Upper lobe of right lung (tissue), 1 donor: ENCODE data around the gene MRPS11. TPM values are rescaled to one million over a fixed set of nuclear protein-coding genes. Genes with fewer than 3 reads are reported as not detected.

Source experiments
- ATAC-seq: fragments of 200-7000 bp; cut with Tn5 transposase; one replicate; pipeline ENCODE4 v1.9.1; 2020; ENCODE audit warnings: mild to moderate bottlenecking, moderate library complexity
- DNase-seq: peaks from one replicate; pipeline ENCODE4 v3.0.0-alpha.2; 2020
- H3K27ac ChIP-seq: fragments of 200-600 bp; one replicate; pipeline ENCODE4 v1.8.0; 2022
- H3K27me3 ChIP-seq: fragments of 200-600 bp; one replicate; pipeline ENCODE4 v1.8.0; 2022; ENCODE audit warnings: mild to moderate bottlenecking
- H3K36me3 ChIP-seq: fragments of 200-600 bp; one replicate; pipeline ENCODE4 v1.8.0; 2022
- H3K4me1 ChIP-seq: fragments of 200-600 bp; one replicate; pipeline ENCODE4 v1.8.0; 2022
- H3K4me3 ChIP-seq: fragments of 200-600 bp; one replicate; pipeline ENCODE4 v1.8.0; 2022; ENCODE audit warnings: mild to moderate bottlenecking
- H3K9me3 ChIP-seq: fragments of 200-600 bp; one replicate; pipeline ENCODE4 v1.8.0; 2022
- CTCF ChIP-seq: fragments of 200-600 bp; IDR thresholded peaks from one replicate; pipeline ENCODE4 v1.8.0; 2022; ENCODE audit warnings: antibody characterized with exemption
- intact Hi-C: fragments of 100-400 bp; cut with DNase I; formaldehyde crosslinking; loops from one replicate; pipeline ENCODE4 v1.11.0; 2022
- total RNA-seq: library from RNA; stranded (reverse); fragmentation: NEBNext Ultra II Directional; extraction: Animal tissue kit (Norgen Biotek cat#: 25700); gene quantifications from one replicate; pipeline ENCODE4 v1.2.1, GENCODE V29; 2021
- donor health status: DM: no; HTN: yes; CAD: no; lungs with severe emphysema.

The MRPS11 gene
- total RNA-seq, 1 donor from 2014 or later, result 33.7 TPM

- intact Hi-C loops, result no loop called here
- no peak overlapping the region for H3K27ac ChIP-seq
- no peak for TF ChIP-seq CTCF
- DNase-seq, result no peak
- peaks cover 21% of the 10 kb centered on the region for H3K36me3 ChIP-seq
- H3K9me3 ChIP-seq, result no peaks in the 10 kb centered on the region
- H3K27me3 ChIP-seq, result no peaks in the 10 kb centered on the region
- H3K4me3 ChIP-seq, result no peak overlapping the region
- ATAC-seq, result no peak
- no peaks in the 10 kb centered on the region for H3K4me1 ChIP-seq
These were observed 13.5 kb downstream of the MRPS11 start for GRCh38 chr15:88480981-88481380.

GRCh38 chr15:88482263-88482662, 14.8 kb downstream of the MRPS11 start:
- TF ChIP-seq CTCF, result no peak
- H3K4me3 ChIP-seq, result no peak overlapping the region
- peaks cover 18% of the 10 kb centered on the region for H3K36me3 ChIP-seq
- intact Hi-C loops, result no loop called here
- H3K27me3 ChIP-seq, result no peaks in the 10 kb centered on the region
- ATAC-seq (no peak), DNase-seq (no peak)
- H3K4me1 ChIP-seq, result no peaks in the 10 kb centered on the region
- H3K27ac ChIP-seq, result no peak overlapping the region
- H3K9me3 ChIP-seq, result no peaks in the 10 kb centered on the region

GRCh38 chr15:88484682-88485331, 17.3 kb downstream of the MRPS11 start:
- Histone ChIP-seq H3K4me3 (no peak overlapping the region), H3K27ac (no peak overlapping the region), H3K9me3 (no peaks in the 10 kb centered on the region), H3K36me3 (no peaks in the 10 kb centered on the region), H3K4me1 (no peaks in the 10 kb centered on the region), H3K27me3 (no peaks in the 10 kb centered on the region)
- ATAC-seq (no peak), DNase-seq (no peak)
- TF ChIP-seq CTCF, result no peak
- intact Hi-C loops, result no loop called here

GRCh38 chr15:88487178-88487795, 19.8 kb downstream of the MRPS11 start:
- ATAC-seq (no peak), DNase-seq (no peak)
- H3K4me3 ChIP-seq, result no peak overlapping the region
- H3K9me3 ChIP-seq, result no peaks in the 10 kb centered on the region
- no peak for TF ChIP-seq CTCF
- H3K4me1 ChIP-seq, result no peaks in the 10 kb centered on the region
- H3K27ac ChIP-seq, result no peak overlapping the region
- no peaks in the 10 kb centered on the region for H3K27me3 ChIP-seq
- no peaks in the 10 kb centered on the region for H3K36me3 ChIP-seq
- intact Hi-C loops, result no loop called here

- Histone ChIP-seq H3K36me3 (no peaks in the 10 kb centered on the region), H3K4me3 (no peak overlapping the region), H3K27ac (no peak overlapping the region), H3K9me3 (no peaks in the 10 kb centered on the region), H3K4me1 (no peaks in the 10 kb centered on the region), H3K27me3 (no peaks in the 10 kb centered on the region)
- no peak for ATAC-seq
- DNase-seq, result no peak
- no peak for TF ChIP-seq CTCF
- intact Hi-C loops, result no loop called here
These were observed 20.5 kb downstream of the MRPS11 start for GRCh38 chr15:88487796-88488523.
